HG03442 (cell line): ENCODE measurements around the gene CYRIA.
A peak's percentile ranks its signal among the peaks of the same experiment; 100 is the strongest.

Experiments used
- ATAC-seq: cut with Tn5 transposase; IDR thresholded peaks from one replicate; pipeline ENCODE4 v1.9.1; 2021; ENCODE audit warnings: mild to moderate bottlenecking, moderate library complexity; ENCODE audit not compliant: unreplicated experiment

CYRIA gene

DNA sequence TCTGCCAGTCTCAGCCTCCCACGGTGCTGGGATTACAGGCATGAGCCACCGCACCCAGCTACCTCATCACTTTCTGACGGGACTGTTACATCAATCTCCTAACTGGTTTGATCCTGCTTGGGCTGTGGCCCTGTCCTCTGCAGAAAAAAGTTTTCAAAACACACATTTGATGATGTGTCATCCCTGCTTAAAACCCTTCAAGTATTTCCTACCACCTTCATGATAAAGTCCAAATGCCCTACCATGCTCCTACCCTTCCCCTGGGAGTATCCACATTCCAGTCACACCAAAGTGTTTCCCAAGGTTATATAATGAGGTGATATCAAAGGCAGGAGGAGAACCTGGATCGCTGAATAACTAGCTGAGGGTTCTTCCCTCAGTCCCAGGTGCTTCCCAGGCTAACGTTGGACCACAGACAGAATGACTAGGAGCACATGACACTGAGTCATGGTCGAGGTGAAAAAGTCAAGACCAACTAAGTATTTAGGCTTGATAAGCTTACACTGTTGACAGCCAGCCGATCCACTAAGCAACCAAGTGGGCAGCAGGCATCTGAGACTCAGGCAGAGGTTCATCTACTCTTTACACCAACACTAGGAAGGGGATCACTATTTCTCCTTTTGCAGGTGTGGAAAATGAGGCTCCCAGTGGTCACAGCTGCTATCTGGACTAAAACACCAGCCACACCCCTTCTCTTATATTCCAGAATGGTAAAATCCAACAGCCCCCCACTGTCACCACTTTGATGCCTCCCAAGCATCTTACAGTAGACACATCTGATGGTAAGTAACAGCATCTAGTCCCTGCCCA lies 31.8 kb downstream of the CYRIA start:
- ATAC-seq, result no peak

DNA sequence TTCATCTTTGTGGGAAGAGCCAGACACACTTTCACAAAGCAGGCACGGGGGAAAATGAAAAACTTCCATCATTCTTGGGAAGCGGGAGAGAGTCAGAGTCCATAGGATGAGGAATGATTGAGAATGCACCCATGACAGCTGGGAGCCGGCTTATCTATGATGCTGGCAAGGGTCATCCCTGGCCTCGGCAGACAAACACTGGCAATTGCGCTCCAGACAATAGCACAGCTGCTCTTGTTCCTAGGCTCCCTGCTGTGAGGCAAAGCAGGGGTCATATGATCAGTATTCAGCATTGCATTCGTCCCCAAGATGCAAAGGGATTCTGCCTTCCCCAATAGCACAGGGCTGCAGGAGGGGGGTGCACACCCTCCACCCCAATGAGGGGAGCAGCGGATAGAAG lies 33.0 kb downstream of the CYRIA start:
- ATAC-seq, result no peak

DNA sequence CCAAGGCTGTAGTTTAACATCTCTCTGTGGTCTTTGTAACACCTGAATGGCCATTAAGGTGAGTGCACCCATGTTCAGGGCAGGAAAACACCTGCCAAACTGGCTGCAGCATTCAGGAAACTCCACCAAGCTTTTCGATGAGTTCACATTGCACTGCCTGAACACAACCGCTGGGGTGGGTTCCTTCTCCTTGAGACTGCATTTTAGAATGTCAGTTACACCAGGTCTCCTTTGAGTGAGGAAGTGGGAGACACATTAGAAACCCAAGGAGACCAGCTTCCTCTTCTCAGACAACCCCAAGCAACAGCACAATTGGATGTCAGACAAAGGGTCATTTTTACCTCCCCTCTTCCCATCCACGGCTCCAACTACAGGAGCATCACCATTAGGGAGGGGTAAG lies 35.2 kb downstream of the CYRIA start:
- no peak for ATAC-seq

DNA sequence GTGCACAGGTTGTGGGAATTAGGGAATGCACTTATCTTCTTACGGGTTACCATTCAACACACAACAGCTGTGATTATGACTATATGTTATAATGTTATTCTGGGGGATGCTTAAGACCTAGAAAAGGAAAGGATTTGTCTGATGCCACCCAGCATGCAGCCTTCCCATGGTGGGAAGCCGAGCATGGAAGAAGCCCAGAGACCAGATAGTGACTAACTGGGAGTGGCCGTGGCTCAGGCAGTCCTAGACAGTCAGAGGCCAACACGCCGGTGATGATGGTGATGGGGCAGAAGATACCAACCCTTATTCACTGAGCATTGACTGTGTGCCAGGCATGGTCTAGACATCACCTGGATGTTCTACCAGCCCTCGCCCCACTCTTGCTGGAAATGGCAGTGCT lies 35.9 kb downstream of the CYRIA start:
- ATAC-seq, result no peak

DNA sequence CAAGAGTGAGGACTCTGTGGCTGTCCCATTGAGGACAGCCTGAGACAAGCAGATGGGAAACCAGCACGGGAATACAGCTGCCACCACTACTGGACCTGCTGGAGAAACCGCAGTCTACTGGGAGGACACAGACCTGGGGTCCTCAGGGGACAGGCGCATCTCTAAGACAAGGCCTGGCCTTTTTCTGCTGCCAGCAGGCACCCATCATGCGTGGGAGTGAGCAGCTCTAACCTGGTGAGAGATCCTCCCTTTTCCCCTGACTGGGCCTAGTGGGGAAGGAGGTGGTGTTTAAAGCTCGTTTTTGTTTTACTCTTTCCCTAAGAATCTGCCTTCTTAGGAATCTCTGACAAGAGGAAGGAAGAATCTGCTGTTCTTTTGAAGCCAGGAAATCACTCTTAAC lies 36.6 kb downstream of the CYRIA start:
- ATAC-seq, result no peak

DNA sequence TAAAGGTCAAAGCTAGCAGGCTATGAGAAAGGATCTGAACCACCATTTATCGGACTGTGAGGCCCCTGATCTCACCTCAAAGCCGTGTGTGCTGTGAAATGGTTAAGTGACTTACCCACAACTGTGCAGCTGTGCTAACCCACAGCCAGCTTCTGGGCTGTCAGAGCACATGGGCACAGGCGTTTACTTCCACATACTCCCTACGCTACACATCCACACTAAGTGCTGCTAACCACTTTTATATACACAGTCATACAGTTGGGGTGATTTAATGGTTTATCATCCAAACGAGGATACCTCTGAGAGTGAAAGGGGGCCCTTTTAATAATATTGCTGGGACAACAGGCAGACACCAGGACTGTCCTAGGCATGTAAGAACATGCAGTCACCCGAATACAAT lies 37.3 kb downstream of the CYRIA start:
- ATAC-seq, result no peak

DNA sequence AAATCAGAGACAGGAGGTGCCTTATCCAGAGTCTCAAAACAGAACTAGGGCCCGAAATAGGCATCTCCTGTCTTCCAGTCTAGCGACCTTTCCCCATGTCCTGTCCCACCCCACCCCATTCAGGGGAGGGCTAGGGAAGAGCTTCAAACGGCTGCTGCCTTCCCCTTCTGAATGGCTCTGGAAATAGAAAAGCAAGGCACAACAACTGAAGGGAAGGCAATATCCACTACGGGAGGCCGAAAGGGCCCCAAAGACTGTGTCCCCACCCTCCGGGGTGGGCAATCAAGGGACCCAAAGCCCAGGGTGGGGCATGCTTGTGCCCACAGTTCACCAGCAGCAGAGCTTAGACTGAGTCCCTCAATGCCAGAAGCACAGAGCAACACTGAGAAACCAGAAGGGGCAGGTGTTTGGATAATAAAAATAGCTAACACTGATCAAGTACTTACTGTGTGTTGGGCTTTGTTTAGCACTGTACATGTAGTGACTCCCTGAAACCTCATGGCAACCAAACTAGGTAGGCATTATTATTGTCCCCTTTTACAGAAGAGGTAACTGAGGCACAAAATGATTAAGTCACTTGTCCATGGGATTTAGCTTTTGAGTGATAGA lies 38.5 kb downstream of the CYRIA start:
- ATAC-seq, result no peak

DNA sequence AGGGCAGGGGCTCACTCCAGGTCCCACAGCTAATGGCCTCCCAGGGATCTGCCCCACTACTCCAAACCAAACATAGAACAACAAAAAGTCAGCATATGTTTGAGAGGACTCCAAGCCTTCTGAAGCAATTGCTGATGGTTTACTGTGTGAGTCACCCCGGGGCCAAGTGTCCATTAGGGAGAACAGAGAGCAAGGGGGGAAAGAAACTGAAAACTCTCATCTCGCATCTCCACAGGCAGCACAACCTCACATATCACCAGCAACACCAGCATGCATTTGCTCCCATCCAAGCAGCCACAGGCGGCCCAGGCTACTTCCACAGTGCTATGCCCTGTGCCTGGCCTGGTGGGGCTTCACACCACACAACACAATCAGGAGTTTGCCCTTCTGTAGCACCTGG lies 39.1 kb downstream of the CYRIA start:
- no peak for ATAC-seq

DNA sequence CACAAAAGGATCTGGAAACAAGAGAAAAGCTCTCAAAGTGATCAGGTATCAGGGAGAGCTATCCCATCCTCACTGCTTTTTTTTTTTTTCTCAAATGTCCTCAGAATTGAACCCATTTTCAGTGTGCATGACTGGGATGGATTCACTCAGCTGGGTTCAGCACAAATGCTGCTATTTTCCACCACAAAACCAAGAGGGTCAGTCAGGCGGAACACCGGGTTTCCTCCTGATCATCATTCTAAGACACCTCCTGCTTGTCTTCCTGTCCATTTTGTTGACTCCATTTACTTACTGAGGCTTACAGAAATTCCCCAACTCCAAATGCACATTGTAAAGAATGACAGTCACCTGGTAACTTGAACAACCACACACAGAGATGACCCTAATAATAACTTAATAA lies 39.9 kb downstream of the CYRIA start:
- peak; percentile 65 for ATAC-seq

DNA sequence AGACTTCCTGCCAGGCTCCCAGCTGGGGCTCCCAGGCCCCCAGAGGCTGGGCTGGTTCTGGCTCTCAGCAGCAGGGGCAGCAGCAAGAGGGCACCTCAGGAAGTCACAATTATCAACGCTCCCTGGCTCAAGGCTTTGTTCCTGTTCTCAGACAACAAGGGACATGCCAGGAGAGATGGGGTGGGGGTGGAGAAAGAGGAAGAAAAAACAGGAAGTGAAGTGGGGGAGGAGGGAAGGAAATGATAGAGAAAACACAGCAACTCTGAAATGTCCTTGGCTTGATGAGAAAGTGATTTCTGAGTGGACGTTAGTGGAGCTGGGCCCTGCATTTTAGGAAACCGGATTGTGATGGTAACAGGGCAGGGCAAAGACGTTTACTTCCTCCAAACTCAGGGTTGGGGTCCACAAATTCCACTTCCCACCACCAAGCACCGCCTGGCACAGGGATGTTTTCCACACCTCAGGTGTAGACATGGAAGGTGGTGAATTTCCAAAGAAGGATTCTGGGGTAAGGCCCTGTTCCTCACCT lies 40.4 kb downstream of the CYRIA start:
- ATAC-seq, result no peak

DNA sequence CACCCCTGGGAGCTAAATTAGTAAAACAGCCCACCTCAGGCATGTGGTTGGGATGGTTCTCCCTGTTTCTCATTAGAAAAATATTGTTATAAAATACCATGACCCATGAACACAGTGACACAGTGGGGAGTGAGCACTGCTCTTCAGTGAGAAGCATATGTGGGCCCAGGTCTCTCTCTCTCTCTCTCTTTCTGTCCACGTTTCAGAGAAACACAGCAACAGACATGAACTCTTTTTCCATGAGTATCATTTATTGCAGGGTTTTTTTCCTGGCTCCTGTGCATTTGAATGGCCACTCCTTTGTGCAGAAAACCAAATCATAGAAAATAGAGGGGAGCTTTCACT lies 41.2 kb downstream of the CYRIA start:
- no peak for ATAC-seq

DNA sequence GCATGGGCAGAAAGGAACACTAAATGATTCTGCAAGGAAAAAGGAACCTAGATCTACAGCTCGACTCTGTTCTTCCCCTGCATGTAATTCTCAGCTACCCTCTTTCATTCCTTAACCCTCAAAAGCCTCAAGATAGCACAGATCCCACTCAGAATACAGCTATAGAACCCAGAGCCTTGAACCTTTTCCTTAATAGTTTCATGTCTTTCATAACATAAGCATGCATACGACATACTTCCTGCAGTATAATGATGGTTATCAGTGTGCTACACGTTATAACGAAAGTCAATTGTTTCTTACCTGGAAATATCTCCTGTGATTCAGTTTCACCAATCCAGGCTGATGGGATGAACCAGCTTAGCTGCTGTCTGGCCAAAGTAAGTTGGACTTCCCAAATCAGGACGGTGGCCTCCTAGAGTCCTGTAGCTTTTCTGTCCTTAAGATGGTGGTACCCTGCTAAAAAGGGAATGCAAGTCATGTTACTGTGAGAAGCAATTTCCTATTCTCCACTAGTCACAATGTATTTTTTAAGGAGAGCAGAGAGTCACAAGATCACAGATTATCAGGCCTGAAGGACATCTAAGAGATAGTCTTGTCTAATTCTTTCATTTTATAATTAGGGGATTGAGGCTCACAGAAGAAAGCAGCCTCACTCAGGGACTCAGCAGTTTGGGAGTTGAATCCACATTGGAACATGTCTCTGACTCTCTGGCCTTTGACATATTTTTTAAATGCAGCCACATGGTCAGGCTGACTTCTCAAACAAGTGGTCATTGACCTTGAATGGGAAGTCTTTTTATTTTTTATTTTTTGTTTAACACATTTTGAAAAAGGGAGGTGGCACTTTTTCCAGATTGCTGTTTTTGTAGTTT lies 41.8 kb downstream of the CYRIA start:
- no peak for ATAC-seq

DNA sequence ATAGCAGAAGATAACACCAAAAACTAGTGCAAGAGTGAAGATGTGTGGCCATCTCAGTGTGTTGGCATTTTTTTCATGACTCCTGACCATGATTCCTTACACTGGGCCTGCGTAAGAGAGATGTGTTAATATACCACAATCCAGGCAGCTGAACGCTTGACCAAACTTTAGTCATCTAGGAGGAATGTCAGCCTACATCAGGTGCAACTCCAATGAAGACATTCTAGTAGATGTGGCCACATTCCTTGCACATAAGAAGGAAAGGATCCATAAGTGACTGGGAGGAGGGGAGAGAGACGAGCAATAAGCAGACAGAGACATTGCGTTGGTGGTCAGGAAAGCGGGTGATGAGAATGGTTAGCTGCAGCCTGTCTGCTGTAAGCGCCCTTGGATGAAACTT lies 42.6 kb downstream of the CYRIA start:
- no peak for ATAC-seq

DNA sequence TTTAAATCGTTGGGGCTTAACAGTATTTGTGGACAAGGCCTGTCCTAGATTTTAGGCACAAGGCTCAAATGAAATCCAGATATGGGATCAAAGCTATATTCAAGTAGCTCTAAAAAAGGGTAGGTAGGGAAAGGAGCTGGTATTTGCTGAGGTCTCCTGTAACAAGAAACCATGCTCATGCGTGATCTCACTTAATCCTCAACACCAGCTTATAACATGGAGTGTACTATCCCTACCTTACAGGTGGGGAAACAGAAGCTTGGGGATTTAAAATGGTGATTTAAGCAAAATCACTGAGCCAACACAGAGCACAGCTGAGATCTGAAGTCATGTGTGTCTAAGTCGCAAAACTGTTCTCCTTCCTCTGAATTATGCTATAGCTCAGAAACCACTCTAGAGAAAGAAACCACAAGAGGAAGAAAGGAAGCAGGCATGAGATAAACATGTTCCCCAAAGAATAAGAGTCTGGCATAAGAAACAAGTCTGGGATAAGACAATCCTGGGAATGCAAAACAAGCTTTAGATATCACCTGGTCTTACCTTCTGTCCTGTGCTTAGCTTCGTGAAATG lies 43.1 kb downstream of the CYRIA start:
- ATAC-seq, result no peak

DNA sequence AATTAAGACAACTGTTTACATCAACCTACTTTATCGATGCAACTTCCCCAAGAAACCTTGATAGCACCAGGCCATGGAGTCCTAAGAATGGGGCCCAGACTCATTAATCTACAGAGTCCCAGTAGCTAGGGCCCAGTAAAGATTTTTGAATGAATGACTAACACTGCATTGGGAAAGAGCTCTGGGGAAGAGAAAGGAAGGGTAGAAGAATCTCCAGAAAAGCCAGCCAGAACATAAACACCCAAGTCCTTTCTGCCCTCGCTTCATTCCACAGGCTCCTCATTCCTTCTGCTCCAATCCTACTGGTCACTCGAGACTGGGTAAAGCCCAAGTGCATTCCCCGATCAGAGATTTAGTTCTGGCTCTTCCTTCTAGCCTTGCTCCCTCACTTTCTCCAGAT lies 44.3 kb downstream of the CYRIA start:
- no peak for ATAC-seq

DNA sequence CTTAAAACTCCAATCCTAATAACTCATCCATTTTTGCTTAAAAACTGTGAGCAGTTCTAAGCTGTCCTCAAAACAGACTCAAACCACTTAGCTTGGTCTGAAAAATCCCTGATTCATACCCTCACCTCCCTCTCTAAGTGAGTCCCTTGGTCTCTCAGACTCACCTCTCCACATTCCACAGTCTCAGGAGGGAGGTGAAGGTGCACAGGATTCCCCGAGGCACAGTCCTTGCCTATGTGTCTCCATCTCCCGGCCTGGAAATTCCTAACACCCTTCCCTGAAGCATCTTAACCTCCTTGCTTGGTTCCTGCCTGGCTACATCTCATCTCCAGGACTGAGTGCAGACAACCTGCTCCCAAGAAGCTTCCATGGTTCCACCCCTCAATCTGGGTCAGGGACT lies 45.0 kb downstream of the CYRIA start:
- ATAC-seq, result no peak

DNA sequence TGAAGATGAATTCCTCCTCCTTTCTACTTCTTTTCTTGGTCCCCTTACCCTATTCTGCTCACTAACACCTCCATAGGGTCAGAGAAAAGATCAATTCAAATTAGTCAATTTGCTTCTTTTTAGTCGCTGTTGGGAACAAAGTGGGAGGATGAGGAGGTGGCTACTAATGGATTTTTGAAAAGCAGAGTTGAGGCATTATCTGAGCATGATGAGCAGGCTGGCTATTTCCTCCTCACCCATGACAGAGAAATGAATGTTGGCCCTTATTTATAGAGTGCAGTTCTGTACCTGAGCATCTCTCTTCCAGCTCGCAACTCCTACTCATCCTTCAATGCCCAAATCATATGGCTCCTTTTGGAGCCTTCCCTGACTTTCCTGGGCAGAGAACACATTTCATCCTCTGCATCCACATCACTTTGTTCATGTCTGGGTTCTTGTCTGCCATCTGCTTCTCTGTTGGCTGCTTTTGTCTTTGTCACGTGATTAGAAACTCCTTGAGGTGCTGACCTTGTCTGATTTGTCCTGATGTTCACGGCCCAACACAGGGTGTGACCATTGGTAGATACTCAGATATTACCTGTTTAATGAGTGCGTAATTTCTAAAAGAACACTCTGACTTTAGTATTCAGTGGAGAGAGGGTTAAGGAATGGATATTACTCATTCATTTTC lies 45.9 kb downstream of the CYRIA start:
- ATAC-seq, result no peak

DNA sequence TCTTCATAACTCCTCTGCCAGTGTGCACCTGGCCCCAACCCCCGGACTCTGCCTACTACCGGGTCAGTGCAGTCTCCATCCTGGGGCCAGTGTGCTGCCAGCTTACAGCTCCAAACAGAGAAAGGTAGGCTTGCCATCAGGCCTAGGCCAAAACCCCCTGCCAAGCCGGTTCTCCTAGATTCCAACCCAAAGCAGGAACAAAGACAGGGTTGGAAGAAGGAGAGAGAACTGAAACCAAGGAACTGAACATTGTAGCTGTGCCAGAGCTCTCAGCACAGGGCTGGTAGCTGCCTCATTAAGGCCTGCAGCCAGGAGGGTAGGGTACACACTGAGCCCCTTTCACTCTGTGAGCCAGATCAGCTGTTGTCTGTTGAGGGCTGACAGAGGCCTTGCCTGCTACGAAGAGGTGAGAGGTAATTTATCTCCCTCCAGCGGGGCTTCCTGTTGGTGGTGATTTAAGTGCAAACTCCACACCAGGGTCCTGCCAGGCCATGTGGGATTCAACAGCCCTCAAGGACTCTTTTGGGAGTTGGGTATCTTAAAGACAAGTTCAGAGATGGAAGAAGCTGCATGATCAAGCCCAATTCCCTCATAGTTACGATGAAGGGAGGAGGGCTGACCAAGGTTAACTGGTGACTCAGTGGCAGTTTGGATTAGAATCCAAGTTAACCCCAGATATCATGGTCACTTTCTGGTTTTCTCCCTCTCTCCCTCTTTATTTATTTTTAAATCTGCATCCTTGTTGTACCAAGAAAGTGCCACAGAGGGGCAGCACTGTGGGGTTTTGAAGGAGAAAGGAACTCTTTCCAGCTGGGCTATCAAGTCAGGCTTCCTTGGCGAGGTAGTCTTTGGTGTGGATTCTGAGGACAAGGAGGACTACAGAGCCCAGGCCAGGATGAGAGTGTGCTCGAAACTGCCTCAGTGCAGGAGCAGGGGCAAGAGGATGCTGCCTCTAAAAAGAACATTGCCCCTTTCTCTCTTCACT lies 48.1 kb downstream of the CYRIA start:
- ATAC-seq, result no peak
